B cell (primary cell): Measurements from ENCODE around the gene MIPEP. TPM values are rescaled to one million over a fixed set of nuclear protein-coding genes. Genes with fewer than 3 reads are reported as not detected.

Experiments used
- ATAC-seq: fragments of 200-7000 bp; cut with Tn5 transposase; one replicate; pipeline ENCODE4 v1.10.0; 2021; ENCODE audit warnings: low read depth, mild to moderate bottlenecking, moderate number of reproducible peaks, moderate library complexity
- CTCF ChIA-PET: fragments of 350-600 bp; sonication (Branson Sonifier 250); formaldehyde crosslinking; loops from one replicate; lab custom pipeline; 2021; ENCODE audit warnings: antibody characterized with exemption, inconsistent platforms; lab: Charles Lee
- POLR2A ChIA-PET: fragments of 350-600 bp; sonication (Branson Sonifier 250); formaldehyde crosslinking; loops from one replicate; lab custom pipeline; 2021; ENCODE audit warnings: antibody characterized with exemption; lab: Charles Lee
- DNase-seq: peaks from one replicate; pipeline ENCODE4 v3.0.0; 2013
- H2AFZ ChIP-seq: 2 replicates; pipeline ENCODE4 v1.6.1; 2012; ENCODE audit warnings: mild to moderate bottlenecking, low read depth, low read length; ENCODE audit not compliant: insufficient read depth, poor library complexity, severe bottlenecking
- H3K27ac ChIP-seq, 2 donors: 1 replicate in 1 of 2; 2 replicates in 1 of 2; pipeline ENCODE4 v1.5.1; 2012 to 2013; ENCODE audit warnings: low read length in 2 of 2, mild to moderate bottlenecking in 2 of 2, moderate library complexity in 1 of 2
- H3K27me3 ChIP-seq, 4 experiments: fragments of 200-600 bp in 1 of 4; sonication (generic) in 1 of 4; replicated peaks in 1 of 4; 1 replicate in 2 of 4; 2 replicates in 2 of 4; pipeline versions ENCODE4 v1.6.1 to v1.7.0; 2013 to 2016; ENCODE audit warnings: low read length in 3 of 4, mild to moderate bottlenecking in 2 of 4, mixed read lengths in 1 of 4, moderate library complexity in 1 of 4; ENCODE audit not compliant: insufficient read depth in 4 of 4, control insufficient read depth in 3 of 4; ENCODE audit errors: control extremely low read depth in 1 of 4
- H3K36me3 ChIP-seq, 2 experiments: replicated peaks in 1 of 2; 1 replicate in 1 of 2; 2 replicates in 1 of 2; pipeline versions ENCODE4 v1.6.1 to v1.7.1; 2013; ENCODE audit warnings: low read length in 1 of 2; ENCODE audit not compliant: insufficient read depth in 2 of 2, control insufficient read depth in 1 of 2; ENCODE audit errors: control extremely low read depth in 1 of 2, extremely low read depth in 1 of 2
- H3K4me1 ChIP-seq, 2 donors: fragments of 200-600 bp in 1 of 2; sonication (generic) in 1 of 2; 1 replicate in 1 of 2; 2 replicates in 1 of 2; pipeline versions ENCODE4 v1.5.1 to v1.6.1; 2013 to 2017; ENCODE audit warnings: low read length in 2 of 2; ENCODE audit not compliant: control insufficient read depth in 2 of 2, insufficient read depth in 2 of 2
- H3K4me2 ChIP-seq: replicated peaks from 2 replicates; pipeline ENCODE3; 2012; ENCODE audit warnings: mild to moderate bottlenecking, low read depth, low read length; ENCODE audit not compliant: poor library complexity, severe bottlenecking
- H3K4me3 ChIP-seq, 5 experiments: fragments of 200-600 bp in 1 of 5; sonication (generic) in 1 of 5; 1 replicate in 3 of 5; 2 replicates in 2 of 5; pipeline versions ENCODE4 v1.5.1 to v1.7.0; 2011 to 2016; ENCODE audit warnings: low read length in 4 of 5, mild to moderate bottlenecking in 4 of 5, low read depth in 2 of 5, control low read depth in 1 of 5, moderate library complexity in 1 of 5; ENCODE audit not compliant: insufficient read depth in 1 of 5; ENCODE audit errors: control extremely low read depth in 1 of 5, extremely low read depth in 1 of 5
- H3K79me2 ChIP-seq: fragments of 200-600 bp; sonication (generic); one replicate; pipeline ENCODE4 v1.6.0; 2016; ENCODE audit warnings: low read length; ENCODE audit not compliant: control insufficient read depth, insufficient read depth
- H3K9ac ChIP-seq: fragments of 200-600 bp; sonication (generic); 2 replicates; pipeline ENCODE4 v1.6.1; 2017; ENCODE audit warnings: mild to moderate bottlenecking, low read length, moderate library complexity
- H3K9me3 ChIP-seq, 3 donors: one replicate each; pipeline versions ENCODE4 v1.6.1 to v1.7.1; 2013; ENCODE audit warnings: low read length in 2 of 3; ENCODE audit not compliant: control insufficient read depth in 2 of 3, insufficient read depth in 1 of 3; ENCODE audit errors: control extremely low read depth in 1 of 3
- H4K20me1 ChIP-seq: 2 replicates; pipeline ENCODE4 v1.6.0; 2012; ENCODE audit warnings: mild to moderate bottlenecking, low read length; ENCODE audit not compliant: insufficient read depth, control insufficient read depth, poor library complexity, severe bottlenecking
- H3K27ac Mint-ChIP-seq: one replicate; pipeline ENCODE4 v1.8.0; 2021; ENCODE audit warnings: mixed read lengths
- H3K27me3 Mint-ChIP-seq: one replicate; pipeline ENCODE4 v1.8.0; 2021; ENCODE audit warnings: mixed read lengths
- H3K4me1 Mint-ChIP-seq: one replicate; pipeline ENCODE4 v1.8.0; 2021; ENCODE audit warnings: mixed read lengths
- H3K4me3 Mint-ChIP-seq: one replicate; pipeline ENCODE4 v1.8.0; 2021; ENCODE audit warnings: mixed read lengths
- H3K9me3 Mint-ChIP-seq: one replicate; pipeline ENCODE4 v1.8.0; 2022; ENCODE audit warnings: mixed read lengths; ENCODE audit not compliant: insufficient read depth
- EZH2 ChIP-seq: IDR thresholded peaks from 2 replicates; pipeline ENCODE4 v1.6.1; 2012; ENCODE audit warnings: borderline replicate concordance, low read depth, mild to moderate bottlenecking, moderate library complexity, low read length; ENCODE audit not compliant: insufficient read depth, poor library complexity, severe bottlenecking
- WGBS: methylation state at CpG from one replicate; pipeline ENCODE4 v1.1.5; 2013; ENCODE audit warnings: missing lambda C conversion rate; ENCODE audit not compliant: insufficient coverage; 5-methylcytosine and 5-hydroxymethylcytosine counted together
- intact Hi-C: fragments of 100-400 bp; cut with micrococcal nuclease; formaldehyde crosslinking; loops from one replicate; pipeline ENCODE4 v1.10.0; 2022
- polyA plus RNA-seq: library from polyadenylated mRNA; depleted of rRNA; stranded (reverse); fragments of >200 nt; gene quantifications from 2 replicates; pipeline ENCODE4 v1.2.3, GENCODE V29; 2012
- total RNA-seq, 2 donors: library from RNA; stranded (reverse); fragments of 120-200 nt in 1 of 2; gene quantifications; 1 replicate in 1 of 2; 2 replicates in 1 of 2; pipeline versions ENCODE4 v1.2.3 to v1.2.4, GENCODE V29; 2013 to 2022
- TF ChIP-seq, protein P1 (sequence below): fragments of 200-600 bp; IDR thresholded peaks from one replicate; pipeline ENCODE4 v1.8.0; 2022; ENCODE audit warnings: antibody characterized with exemption, mild to moderate bottlenecking

MIPEP gene
- total and polyA plus RNA-seq, 2 donors (not counting 1 experiment from before 2014, with no cell fraction given), result 6.2 to 16.9 TPM

DNA sequence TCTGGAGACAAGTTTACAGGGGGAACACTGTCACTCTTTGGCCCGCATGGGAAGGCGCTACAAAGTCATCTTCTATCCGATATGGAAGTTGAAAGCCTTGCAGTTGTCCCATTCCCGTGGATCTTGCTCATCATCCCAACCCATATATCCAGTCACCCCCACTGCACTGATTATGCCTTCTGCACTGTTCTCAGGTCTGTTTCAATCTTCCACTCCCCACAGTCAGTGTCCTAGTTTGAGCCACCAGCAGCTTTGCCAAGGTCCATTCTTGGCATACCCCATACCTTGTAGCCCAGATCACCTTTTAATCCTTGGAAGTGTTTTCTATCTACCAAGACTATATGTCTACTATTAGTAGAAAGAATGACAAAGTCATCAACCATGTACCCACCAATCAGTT, 88.1 kb downstream of the MIPEP start:
- H3K27ac Mint-ChIP-seq, result no peak overlapping the region
- intact Hi-C loops, result no loop called here

DNA sequence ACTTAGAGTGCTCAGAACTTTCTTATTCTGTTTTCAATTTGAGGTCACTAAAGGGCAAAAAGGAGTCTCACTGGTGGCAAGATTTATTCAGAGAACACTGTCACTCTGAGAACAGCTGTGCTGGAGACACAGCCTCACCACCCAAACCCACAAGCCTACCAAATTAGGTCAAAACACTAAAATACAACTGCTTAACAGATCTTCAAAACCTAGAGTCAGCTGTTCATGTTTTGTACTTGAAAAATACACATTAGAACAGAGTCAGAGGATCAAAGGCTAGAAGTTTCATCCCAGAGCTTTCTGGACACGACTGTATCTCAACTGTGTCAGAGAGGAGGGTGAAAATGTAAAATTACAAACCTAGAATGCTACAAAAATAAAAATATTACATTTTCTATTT, 89.3 kb downstream of the MIPEP start:
- Histone ChIP-seq H3K9me3 (peaks cover 0 to 12% (median 2%) of the 10 kb centered on the region in 3 donors), H3K79me2 (no peaks in the 10 kb centered on the region), H4K20me1 (no peaks in the 10 kb centered on the region), H3K9ac (no peak overlapping the region), H3K27me3 (peaks cover 0 to 3% (median 1%) of the 10 kb centered on the region in 4 experiments), H3K36me3 (no peaks in the 10 kb centered on the region), H3K4me3 (no peak overlapping the region), H3K27ac (no peak overlapping the region), H3K4me2 (no peak overlapping the region), H3K4me1 (peaks cover 6 to 11% of the 10 kb centered on the region in 2 donors), H2AFZ (no peak overlapping the region)
- intact Hi-C loops, result no loop called here
- WGBS, result no CpG with 5 or more reads among the region's 1 CpG
- ATAC-seq, result no peak
- Mint-ChIP-seq H3K4me1 (peaks cover 28% of the 10 kb centered on the region), H3K27ac (no peak overlapping the region), H3K4me3 (no peak overlapping the region), H3K27me3 (no peaks in the 10 kb centered on the region), H3K9me3 (no peaks in the 10 kb centered on the region)
- TF ChIP-seq EZH2, result no peak
- TF ChIP-seq, protein P1, sequence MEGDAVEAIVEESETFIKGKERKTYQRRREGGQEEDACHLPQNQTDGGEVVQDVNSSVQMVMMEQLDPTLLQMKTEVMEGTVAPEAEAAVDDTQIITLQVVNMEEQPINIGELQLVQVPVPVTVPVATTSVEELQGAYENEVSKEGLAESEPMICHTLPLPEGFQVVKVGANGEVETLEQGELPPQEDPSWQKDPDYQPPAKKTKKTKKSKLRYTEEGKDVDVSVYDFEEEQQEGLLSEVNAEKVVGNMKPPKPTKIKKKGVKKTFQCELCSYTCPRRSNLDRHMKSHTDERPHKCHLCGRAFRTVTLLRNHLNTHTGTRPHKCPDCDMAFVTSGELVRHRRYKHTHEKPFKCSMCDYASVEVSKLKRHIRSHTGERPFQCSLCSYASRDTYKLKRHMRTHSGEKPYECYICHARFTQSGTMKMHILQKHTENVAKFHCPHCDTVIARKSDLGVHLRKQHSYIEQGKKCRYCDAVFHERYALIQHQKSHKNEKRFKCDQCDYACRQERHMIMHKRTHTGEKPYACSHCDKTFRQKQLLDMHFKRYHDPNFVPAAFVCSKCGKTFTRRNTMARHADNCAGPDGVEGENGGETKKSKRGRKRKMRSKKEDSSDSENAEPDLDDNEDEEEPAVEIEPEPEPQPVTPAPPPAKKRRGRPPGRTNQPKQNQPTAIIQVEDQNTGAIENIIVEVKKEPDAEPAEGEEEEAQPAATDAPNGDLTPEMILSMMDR, result no peak
- CTCF ChIA-PET, result no interaction called here
- DNase-seq, result no peak
- POLR2A ChIA-PET, result no interaction called here

More for the DNA sequence above, 88.1 kb downstream of the MIPEP start:
- no peak for ATAC-seq
- ChIA-PET POLR2A (no interaction called here), CTCF (no interaction called here)
- H3K9ac ChIP-seq, result no peak overlapping the region
- Mint-ChIP-seq H3K9me3 (no peaks in the 10 kb centered on the region), H3K4me1 (peaks cover 32% of the 10 kb centered on the region), H3K4me3 (no peak overlapping the region), H3K27me3 (no peaks in the 10 kb centered on the region)
- no peaks in the 10 kb centered on the region for H4K20me1 ChIP-seq
- H2AFZ ChIP-seq, result no peak overlapping the region
- H3K27ac ChIP-seq, result no peak overlapping the region
- no peaks in the 10 kb centered on the region for H3K79me2 ChIP-seq
- peaks cover 7 to 17% of the 10 kb centered on the region in 2 donors for H3K4me1 ChIP-seq
- DNase-seq, result no peak
- no peaks in the 10 kb centered on the region for H3K36me3 ChIP-seq
- 94% methylated on average over 4 of the region's 4 CpGs for WGBS
- no peak overlapping the region for H3K4me3 ChIP-seq
- no peak overlapping the region for H3K4me2 ChIP-seq
- peaks cover 0 to 12% (median 2%) of the 10 kb centered on the region in 3 donors for H3K9me3 ChIP-seq
- TF ChIP-seq, protein P1, result no peak
- TF ChIP-seq EZH2, result no peak
- H3K27me3 ChIP-seq, result peaks cover 0 to 7% (median 1%) of the 10 kb centered on the region in 4 experiments
